Karpas-422 (cell line): ENCODE results near the gene EXOC6. TPM values are rescaled to one million over a fixed set of nuclear protein-coding genes. Genes with fewer than 3 reads are reported as not detected.

Experiments
- DNase-seq: peaks from one replicate; pipeline ENCODE4 v3.0.0-alpha.2; 2015
- H2AFZ ChIP-seq: fragments of 200-600 bp; sonication (generic); 2 replicates; pipeline ENCODE4 v1.6.1; 2014; ENCODE audit warnings: antibody characterized with exemption, low read length, mixed read lengths
- H3K27ac ChIP-seq: fragments of 200-600 bp; sonication (generic); 2 replicates; pipeline ENCODE4 v1.5.1; 2014; ENCODE audit warnings: mild to moderate bottlenecking, low read length, moderate library complexity
- H3K27me3 ChIP-seq: fragments of 200-600 bp; sonication (generic); 2 replicates; pipeline ENCODE4 v1.6.1; 2014; ENCODE audit warnings: low read length, mixed read lengths
- H3K36me3 ChIP-seq: fragments of 200-600 bp; sonication (generic); 2 replicates; pipeline ENCODE4 v1.6.1; 2014; ENCODE audit warnings: low read length, mixed read lengths; ENCODE audit not compliant: insufficient read depth
- H3K4me1 ChIP-seq: fragments of 200-600 bp; sonication (generic); 2 replicates; pipeline ENCODE4 v1.6.1; 2014; ENCODE audit warnings: mild to moderate bottlenecking, low read length, mixed read lengths
- H3K4me2 ChIP-seq: fragments of 200-600 bp; sonication (generic); 2 replicates; pipeline ENCODE4 v1.6.1; 2014; ENCODE audit warnings: low read length, low read depth, mild to moderate bottlenecking; ENCODE audit not compliant: poor library complexity, severe bottlenecking
- H3K4me3 ChIP-seq: fragments of 200-600 bp; sonication (generic); 2 replicates; pipeline ENCODE4 v1.5.1; 2014; ENCODE audit warnings: mild to moderate bottlenecking, antibody characterized with exemption, low read length, mixed read lengths
- H3K79me2 ChIP-seq: fragments of 200-600 bp; sonication (generic); 2 replicates; pipeline ENCODE4 v1.6.1; 2014; ENCODE audit warnings: mild to moderate bottlenecking, low read length, mixed read lengths
- H3K9ac ChIP-seq: fragments of 200-600 bp; sonication (generic); 2 replicates; pipeline ENCODE4 v1.6.0; 2014; ENCODE audit warnings: low read length
- H3K9me2 ChIP-seq: fragments of 200-600 bp; sonication (generic), shearing (Covaris generic); replicated peaks from 2 replicates; pipeline ENCODE4 v1.6.0; 2014; ENCODE audit warnings: mild to moderate bottlenecking, low read length, moderate library complexity; ENCODE audit not compliant: insufficient read depth
- H3K9me3 ChIP-seq: fragments of 300-700, 200-600 bp; sonication (generic); 2 replicates; pipeline ENCODE4 v1.6.1; 2014; ENCODE audit warnings: low read length, mixed read lengths
- H4K20me1 ChIP-seq: fragments of 200-600 bp; sonication (generic); 2 replicates; pipeline ENCODE4 v1.6.1; 2014; ENCODE audit warnings: mild to moderate bottlenecking, antibody characterized with exemption, low read length, low read depth; ENCODE audit not compliant: insufficient read depth
- total RNA-seq: library from RNA; depleted of rRNA; stranded (reverse); fragments of >200 nt; shearing (Covaris generic); gene quantifications from 2 replicates; pipeline ENCODE4 v1.2.3, GENCODE V29; 2014; ENCODE audit warnings: low replicate concordance; rRNA removed

Gene EXOC6
- total RNA-seq, result 18.0 and 520 TPM in 2 replicates

GRCh38 chr10:92848441-92849233, at the start of gene EXOC6:
Gene EXOC6 (plus strand): TSS chr10:92848520. CDS start chr10:92848534, 14 bp downstream.
- Histone ChIP-seq H3K9me3 (no peaks in the 10 kb centered on the region), H3K9me2 (no peaks in the 10 kb centered on the region), H2AFZ (peak within 1 kb of the TSS; percentile 75; the same call in 1 of the 2 replicates), H3K79me2 (peaks cover 4% of the 10 kb centered on the region; the same call in 1 of the 2 replicates), H3K36me3 (no peaks in the 10 kb centered on the region), H3K9ac (peak within 1 kb of the TSS; percentile 78), H3K27me3 (no peaks in the 10 kb centered on the region), H3K27ac (no peak within 1 kb of the TSS), H3K4me2 (peak within 1 kb of the TSS; percentile 79), H3K4me3 (peak within 1 kb of the TSS; percentile 81), H4K20me1 (no peaks in the 10 kb centered on the region), H3K4me1 (peaks cover 15% of the 10 kb centered on the region)
- peak; percentile 91 for DNase-seq

GRCh38 chr10:92799568-92799967, 48.8 kb upstream of the EXOC6 start:
- Histone ChIP-seq H4K20me1 (no peaks in the 10 kb centered on the region), H3K9me3 (no peaks in the 10 kb centered on the region), H2AFZ (no peak overlapping the region), H3K36me3 (no peaks in the 10 kb centered on the region), H3K4me1 (peaks cover 6% of the 10 kb centered on the region), H3K79me2 (no peaks in the 10 kb centered on the region), H3K27ac (no peak overlapping the region), H3K4me3 (no peak overlapping the region), H3K9ac (no peak overlapping the region), H3K4me2 (no peak overlapping the region), H3K27me3 (no peaks in the 10 kb centered on the region), H3K9me2 (no peaks in the 10 kb centered on the region)
- DNase-seq, result no peak

- Histone ChIP-seq H3K79me2 (no peaks in the 10 kb centered on the region), H3K9ac (no peak overlapping the region), H3K27me3 (no peaks in the 10 kb centered on the region), H3K9me3 (no peaks in the 10 kb centered on the region), H3K4me1 (peaks cover 6% of the 10 kb centered on the region), H4K20me1 (no peaks in the 10 kb centered on the region), H3K36me3 (no peaks in the 10 kb centered on the region), H3K4me2 (no peak overlapping the region), H3K9me2 (no peaks in the 10 kb centered on the region), H3K4me3 (no peak overlapping the region), H3K27ac (no peak overlapping the region), H2AFZ (no peak overlapping the region)
- no peak for DNase-seq
Observed at GRCh38 chr10:92800134-92800733, 48.1 kb upstream of the EXOC6 start.

GRCh38 chr10:92801978-92802872, 46.1 kb upstream of the EXOC6 start:
- Histone ChIP-seq H3K4me2 (no peak overlapping the region), H3K36me3 (no peaks in the 10 kb centered on the region), H3K27me3 (no peaks in the 10 kb centered on the region), H3K4me3 (no peak overlapping the region), H2AFZ (0 out of 2 replicates have a peak overlapping the region, but pooled peaks have one; percentile 28), H3K4me1 (peaks cover 6% of the 10 kb centered on the region), H3K9ac (no peak overlapping the region), H3K79me2 (no peaks in the 10 kb centered on the region), H4K20me1 (no peaks in the 10 kb centered on the region), H3K9me2 (no peaks in the 10 kb centered on the region), H3K9me3 (no peaks in the 10 kb centered on the region), H3K27ac (no peak overlapping the region)
- DNase-seq, result peak; percentile 48

- Histone ChIP-seq H3K9me2 (no peaks in the 10 kb centered on the region), H3K9ac (no peak overlapping the region), H3K4me1 (peaks cover 6% of the 10 kb centered on the region), H2AFZ (no peak overlapping the region), H4K20me1 (no peaks in the 10 kb centered on the region), H3K4me2 (no peak overlapping the region), H3K4me3 (no peak overlapping the region), H3K9me3 (no peaks in the 10 kb centered on the region), H3K79me2 (no peaks in the 10 kb centered on the region), H3K36me3 (no peaks in the 10 kb centered on the region), H3K27ac (no peak overlapping the region), H3K27me3 (no peaks in the 10 kb centered on the region)
- no peak for DNase-seq
Observed at GRCh38 chr10:92809840-92810239, 38.5 kb upstream of the EXOC6 start.

GRCh38 chr10:92810934-92811532, 37.3 kb upstream of the EXOC6 start:
- H3K4me2 ChIP-seq, result no peak overlapping the region
- peaks cover 6% of the 10 kb centered on the region for H3K4me1 ChIP-seq
- H3K9ac ChIP-seq, result no peak overlapping the region
- H3K27ac ChIP-seq, result no peak overlapping the region
- no peaks in the 10 kb centered on the region for H3K9me2 ChIP-seq
- no peak overlapping the region for H3K4me3 ChIP-seq
- no peaks in the 10 kb centered on the region for H3K79me2 ChIP-seq
- H3K27me3 ChIP-seq, result no peaks in the 10 kb centered on the region
- H2AFZ ChIP-seq, result no peak overlapping the region
- no peaks in the 10 kb centered on the region for H3K9me3 ChIP-seq
- no peak for DNase-seq
- no peaks in the 10 kb centered on the region for H4K20me1 ChIP-seq
- no peaks in the 10 kb centered on the region for H3K36me3 ChIP-seq

GRCh38 chr10:92811986-92812385, 36.3 kb upstream of the EXOC6 start:
- Histone ChIP-seq H3K79me2 (no peaks in the 10 kb centered on the region), H2AFZ (no peak overlapping the region), H3K9ac (no peak overlapping the region), H3K4me2 (no peak overlapping the region), H3K4me3 (no peak overlapping the region), H3K9me2 (no peaks in the 10 kb centered on the region), H3K4me1 (peaks cover 6% of the 10 kb centered on the region), H3K36me3 (no peaks in the 10 kb centered on the region), H3K9me3 (no peaks in the 10 kb centered on the region), H3K27me3 (no peaks in the 10 kb centered on the region), H4K20me1 (no peaks in the 10 kb centered on the region), H3K27ac (no peak overlapping the region)
- no peak for DNase-seq
